Gastroesophageal sphincter (tissue), 3 donors: Measurements from ENCODE around the gene PSMD3.

Source experiments
- POLR2A ChIP-seq, 2 donors: fragments of 450-650 bp; IDR thresholded peaks; one replicate each; pipeline ENCODE4 v1.6.1; 2017; ENCODE audit warnings: antibody characterized with exemption in 2 of 2, mild to moderate bottlenecking in 2 of 2, moderate library complexity in 1 of 2
- TF ChIP-seq, protein P1 (sequence below), 4 experiments: fragments of 200-600 bp in 2 of 4; fragments of 450-650 bp in 2 of 4; sonication (generic) in 1 of 4; IDR thresholded peaks; one replicate each; pipeline ENCODE4 v1.5.1; 2017 to 2019; ENCODE audit warnings: antibody characterized with exemption in 4 of 4, mild to moderate bottlenecking in 2 of 4, moderate library complexity in 2 of 4

GRCh38 chr17:40027614-40028012 lies 47.0 kb downstream of the PSMD3 start:
- TF ChIP-seq, protein P1, sequence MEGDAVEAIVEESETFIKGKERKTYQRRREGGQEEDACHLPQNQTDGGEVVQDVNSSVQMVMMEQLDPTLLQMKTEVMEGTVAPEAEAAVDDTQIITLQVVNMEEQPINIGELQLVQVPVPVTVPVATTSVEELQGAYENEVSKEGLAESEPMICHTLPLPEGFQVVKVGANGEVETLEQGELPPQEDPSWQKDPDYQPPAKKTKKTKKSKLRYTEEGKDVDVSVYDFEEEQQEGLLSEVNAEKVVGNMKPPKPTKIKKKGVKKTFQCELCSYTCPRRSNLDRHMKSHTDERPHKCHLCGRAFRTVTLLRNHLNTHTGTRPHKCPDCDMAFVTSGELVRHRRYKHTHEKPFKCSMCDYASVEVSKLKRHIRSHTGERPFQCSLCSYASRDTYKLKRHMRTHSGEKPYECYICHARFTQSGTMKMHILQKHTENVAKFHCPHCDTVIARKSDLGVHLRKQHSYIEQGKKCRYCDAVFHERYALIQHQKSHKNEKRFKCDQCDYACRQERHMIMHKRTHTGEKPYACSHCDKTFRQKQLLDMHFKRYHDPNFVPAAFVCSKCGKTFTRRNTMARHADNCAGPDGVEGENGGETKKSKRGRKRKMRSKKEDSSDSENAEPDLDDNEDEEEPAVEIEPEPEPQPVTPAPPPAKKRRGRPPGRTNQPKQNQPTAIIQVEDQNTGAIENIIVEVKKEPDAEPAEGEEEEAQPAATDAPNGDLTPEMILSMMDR (IDR thresholded peaks at IDR 0.05), result no peak
- TF ChIP-seq POLR2A (IDR thresholded peaks at IDR 0.05), result no peak
